GM18499 (cell line): ENCODE data around the gene SRMS.
A peak's percentile ranks its signal among the peaks of the same experiment; 100 is the strongest.

Experiments used
- ATAC-seq: cut with Tn5 transposase; IDR thresholded peaks from one replicate; pipeline ENCODE4 v1.9.1; 2021; ENCODE audit warnings: moderate number of reproducible peaks; ENCODE audit not compliant: insufficient read depth, unreplicated experiment

Gene SRMS

DNA sequence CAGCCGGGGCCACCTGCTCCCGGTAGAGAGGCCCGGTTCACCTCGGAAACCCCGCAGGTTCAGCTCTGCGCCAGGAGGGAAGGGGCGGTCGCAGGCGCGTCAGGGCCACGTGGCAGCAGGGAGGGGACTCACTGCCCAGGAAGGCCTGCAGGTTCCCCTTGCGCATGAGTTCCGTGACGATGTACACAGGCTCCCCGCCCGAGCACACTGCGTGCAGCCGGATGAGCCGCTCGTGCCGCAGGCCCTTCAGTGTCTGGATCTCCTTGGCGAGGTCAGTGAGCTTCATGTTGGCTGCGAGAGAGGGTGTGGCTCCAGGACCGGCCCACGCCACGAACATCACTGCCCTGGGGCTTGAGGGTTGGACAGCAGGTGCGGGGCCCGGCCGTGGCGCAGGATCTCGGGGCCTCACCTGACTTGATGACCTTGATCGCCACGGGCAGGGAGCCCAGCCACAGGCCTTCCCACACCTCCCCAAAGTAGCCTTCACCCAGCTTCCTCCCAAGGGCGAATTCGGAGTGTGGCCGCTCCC lies 5.5 kb downstream of the SRMS start:
- ATAC-seq: no peak

DNA sequence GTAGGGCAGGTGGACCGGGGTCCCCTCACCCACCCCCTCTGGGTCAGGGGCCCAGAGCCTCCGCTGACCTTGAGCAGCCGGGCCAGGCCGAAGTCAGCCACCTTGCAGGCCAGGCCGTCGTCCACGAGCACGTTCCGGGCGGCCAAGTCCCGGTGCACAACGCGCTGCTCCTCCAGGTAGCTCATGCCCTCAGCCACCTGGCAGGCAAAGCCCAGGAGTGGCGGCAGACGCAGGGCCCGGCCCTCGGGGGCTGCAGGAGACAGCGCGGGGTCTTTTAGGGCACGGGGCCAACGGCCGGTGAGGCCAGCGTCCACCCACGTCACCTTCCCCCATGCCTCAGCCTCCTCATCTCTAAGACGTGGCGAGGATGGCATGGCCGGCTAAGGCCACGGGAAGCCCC lies 6.2 kb downstream of the SRMS start:
- ATAC-seq: no peak

DNA sequence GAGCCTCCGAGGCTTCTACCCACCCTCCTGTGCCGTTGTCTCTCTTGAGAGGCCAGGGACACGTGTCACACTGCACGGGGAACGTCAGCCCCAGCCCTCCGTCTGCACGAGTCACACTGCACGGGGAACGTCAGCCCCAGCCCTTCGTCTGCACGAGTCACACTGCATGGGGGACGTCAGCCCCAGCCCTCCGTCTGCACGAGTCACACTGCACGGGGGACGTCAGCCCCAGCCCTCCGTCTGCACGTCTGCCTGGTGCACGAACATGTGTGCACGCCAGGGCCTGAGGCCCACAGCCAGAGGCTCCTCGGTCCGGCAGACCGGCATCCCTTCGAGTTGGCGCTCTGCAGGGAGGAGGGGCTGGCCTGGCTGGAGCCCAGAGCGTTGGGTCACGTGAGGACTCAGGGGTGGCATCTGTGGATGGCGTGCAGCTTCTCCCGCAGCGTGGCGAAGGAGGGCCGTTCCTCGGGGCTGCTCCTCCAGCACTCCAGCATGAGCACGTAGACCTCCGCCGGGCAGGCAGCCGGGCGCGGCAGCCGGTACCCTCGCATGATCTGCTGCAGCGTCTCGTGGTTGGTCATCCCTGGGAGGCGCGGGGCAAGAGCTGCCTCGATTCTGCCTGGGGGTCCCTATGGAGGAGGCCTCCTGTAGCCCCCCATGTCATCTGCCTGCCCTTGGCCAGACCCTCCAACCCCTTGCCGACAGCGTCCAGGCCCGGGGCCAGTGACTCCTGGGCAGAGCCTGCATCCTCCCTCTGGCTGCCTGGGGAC lies 6.9 kb downstream of the SRMS start:
- no peak for ATAC-seq

DNA sequence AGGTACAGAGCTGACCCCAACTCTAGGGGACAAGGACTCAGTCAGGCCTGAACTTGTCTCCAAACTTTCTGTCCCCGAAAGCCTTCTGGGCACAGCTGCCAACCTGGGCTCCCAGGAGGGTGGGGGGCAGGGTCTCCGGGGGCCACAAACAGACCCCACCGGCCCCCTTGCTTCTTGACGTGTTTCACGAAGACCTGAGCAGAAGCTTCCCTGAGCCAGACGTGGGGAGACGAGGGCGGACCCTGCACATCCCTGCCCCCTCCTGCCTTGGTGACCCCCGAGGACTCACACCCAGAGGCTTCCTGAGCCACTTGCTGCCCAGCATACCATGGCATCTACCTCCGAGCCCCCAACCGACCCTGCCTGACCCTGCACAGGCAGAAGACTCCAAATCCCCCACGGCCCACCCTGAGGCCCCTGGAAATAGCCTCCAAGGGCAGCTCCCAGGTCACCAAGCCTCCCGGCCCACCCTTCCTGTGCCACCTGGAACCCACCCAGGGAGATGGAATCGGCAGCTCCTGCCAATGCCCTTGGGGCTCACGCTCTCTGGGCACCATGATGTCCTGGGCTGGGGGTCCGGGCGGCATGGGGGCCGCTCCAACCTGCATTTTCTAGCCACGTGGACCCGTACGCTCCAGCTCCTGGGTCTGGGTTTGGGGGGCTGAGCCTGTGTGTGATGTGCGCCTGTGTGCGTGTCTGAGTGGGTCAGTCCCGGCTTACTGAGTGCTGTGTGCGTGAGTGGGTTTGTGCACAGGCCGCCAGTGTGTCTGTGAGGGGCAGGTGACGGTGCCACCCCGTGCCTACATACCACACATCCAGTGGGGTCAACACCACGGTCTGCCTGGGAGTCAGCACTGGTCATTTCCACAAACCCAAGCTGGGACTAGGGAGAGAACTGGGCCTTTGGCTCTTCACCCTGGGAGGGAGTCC lies 7.8 kb downstream of the SRMS start:
- ATAC-seq: no peak

DNA sequence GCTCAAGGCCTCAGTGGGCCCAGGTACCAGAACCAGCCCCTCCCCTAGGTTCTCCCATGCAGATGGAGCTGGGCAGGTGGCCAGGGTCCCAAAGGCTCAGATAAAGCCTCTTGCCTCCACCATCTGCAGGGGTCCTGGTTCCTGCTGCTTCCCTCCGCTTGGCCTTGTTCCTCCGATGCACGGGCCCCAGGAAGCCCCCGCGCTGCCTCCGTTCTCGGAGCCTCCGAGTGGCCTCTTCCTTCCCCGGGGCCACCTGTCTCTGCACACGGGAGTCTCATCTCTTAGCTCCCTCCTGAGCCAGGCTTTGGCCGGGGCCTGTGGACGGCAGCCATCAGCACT lies 8.5 kb downstream of the SRMS start:
- no peak for ATAC-seq

DNA sequence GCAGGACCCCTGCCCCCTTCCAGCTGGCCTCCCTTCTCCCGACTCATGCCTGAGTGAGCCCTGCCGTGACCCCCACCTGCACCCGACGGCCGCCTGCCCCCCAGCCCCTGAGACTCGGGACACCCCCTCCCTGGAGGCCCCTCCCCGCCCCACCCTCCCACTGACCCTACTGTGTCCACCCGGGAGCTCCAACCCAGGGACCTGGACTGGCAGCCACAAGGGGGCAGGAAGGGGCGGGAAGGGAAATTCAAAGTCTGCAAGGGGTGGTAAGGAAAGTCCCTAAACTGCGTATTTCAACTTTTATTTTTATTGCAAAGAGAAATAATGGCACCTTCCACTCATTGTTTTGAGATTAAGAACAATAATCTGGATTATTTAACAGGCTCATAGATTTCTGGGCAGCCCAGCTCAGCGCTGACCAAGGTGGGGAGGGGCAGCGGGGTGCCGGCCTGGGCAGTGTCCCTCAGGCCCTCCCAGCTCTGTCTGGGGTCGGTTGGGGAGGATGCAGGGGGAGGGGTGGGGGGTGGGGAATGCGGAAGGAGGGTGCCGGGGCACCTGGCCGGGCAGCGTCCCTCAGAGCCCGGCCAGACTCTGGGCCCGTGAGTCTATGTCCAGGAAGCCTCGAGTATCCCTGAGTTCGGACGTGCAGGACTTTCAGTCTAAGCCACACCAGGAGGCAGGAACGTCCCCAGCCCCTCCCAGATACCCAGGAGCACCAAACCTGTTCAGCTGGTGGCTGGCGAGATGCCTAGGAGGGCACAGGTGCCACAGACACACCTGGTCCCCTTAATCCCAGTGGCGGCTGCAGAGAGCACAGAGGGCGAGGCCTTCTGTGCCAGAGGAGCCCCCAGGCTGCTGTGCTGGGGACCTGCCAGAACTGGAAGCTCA lies 9.1 kb downstream of the SRMS start:
- no peak for ATAC-seq

DNA sequence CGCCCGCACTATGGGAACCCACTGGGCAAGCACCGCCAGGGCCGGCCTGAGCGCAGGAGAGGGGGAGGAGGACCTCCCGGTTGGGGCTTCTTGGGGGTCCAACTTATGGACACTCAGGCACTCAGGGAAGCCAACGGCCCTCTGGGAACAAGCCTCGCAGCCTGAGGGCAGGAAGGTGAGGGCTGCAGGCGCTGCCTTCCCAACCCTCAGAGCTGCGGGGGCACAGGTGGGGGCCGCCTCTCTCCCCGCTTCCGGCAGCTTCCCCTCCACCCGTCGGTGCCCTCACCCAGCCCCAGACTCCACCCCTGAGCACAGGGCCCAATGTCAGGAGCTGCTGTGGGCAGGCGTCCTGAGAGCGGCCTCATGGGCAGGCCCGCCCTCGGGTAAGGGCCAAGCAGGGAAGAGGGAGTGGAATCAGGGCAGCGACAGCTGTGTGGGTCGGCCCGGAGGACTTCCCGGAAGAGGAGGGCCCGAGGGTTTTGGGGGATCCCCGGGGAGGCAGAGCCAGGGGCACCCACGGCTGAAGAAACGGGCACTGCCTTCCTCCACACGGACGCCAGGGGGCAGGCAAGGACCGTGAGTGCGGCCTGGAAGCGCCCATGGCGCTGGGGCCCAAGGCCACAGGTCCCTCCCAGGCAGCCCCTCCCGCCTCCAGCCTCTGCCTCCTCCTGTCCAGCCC lies 9.9 kb downstream of the SRMS start:
- peak; percentile 57 for ATAC-seq

DNA sequence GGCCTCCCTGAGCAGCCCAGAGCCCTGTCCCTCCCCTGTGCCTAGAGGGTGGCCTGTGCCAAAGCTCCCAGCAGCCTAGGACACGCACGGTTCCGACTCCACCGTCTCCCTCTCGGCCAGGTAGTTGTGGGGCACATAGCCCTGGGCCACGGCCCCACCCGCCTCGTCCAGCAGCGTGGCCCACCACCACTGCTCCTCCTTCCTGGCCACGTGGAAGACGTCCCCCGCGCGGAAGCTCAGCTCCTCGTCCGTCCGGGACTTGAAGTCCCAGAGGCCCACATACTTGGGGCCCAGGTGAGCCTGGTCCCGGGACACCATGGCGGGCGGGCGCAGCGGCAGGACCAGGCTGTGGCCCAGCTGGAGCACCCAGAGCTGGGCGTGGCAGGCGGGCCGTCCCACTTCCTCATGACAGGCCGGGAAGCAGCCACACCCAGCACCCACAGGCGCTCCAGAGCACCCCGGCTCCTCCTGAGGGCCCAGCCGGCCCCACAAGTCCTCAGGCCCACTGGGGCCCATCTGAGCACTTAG lies 10.5 kb downstream of the SRMS start, which contains the start of gene PTK6:
PTK6 (minus strand) TSS at position 380 of the 528 bp plus-strand sequence; CDS start at position 318, 62 bp downstream.
- no peak for ATAC-seq

DNA sequence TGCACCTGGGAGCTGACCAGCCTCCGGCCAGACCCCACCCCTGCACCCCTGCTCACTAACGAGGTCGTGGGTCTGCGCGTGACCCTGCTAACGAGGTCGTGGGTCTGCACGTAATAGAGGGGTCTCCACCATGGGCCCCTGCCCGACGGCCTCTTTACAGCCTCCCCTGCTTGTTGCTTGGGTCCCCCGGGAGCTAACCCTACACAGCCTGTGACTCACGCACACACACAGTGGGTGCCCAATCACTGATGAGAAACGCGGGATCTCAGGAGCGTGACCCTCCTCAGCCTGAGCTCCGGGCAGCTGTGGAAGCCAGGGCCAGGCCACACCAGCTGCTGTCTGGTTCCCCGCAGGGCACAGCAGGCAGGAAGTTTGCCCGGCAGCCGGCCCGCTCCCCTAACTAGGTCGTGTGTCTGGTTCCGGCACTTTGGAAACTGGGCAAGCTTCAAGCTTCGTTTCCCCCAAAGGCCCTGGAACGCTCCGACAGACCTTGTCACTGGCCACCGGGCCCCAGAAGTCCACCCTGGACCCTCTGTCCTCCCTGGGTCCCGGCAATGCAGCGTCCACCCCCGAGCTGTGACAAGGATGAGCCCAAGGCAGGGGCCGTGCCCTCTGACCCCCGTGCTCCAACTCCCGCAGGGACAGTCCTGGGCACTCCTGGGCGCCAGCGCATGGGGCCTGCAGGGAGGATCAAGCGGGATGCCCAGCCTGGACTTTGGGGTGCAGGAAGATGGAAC lies 11.1 kb downstream of the SRMS start:
- ATAC-seq: no peak

DNA sequence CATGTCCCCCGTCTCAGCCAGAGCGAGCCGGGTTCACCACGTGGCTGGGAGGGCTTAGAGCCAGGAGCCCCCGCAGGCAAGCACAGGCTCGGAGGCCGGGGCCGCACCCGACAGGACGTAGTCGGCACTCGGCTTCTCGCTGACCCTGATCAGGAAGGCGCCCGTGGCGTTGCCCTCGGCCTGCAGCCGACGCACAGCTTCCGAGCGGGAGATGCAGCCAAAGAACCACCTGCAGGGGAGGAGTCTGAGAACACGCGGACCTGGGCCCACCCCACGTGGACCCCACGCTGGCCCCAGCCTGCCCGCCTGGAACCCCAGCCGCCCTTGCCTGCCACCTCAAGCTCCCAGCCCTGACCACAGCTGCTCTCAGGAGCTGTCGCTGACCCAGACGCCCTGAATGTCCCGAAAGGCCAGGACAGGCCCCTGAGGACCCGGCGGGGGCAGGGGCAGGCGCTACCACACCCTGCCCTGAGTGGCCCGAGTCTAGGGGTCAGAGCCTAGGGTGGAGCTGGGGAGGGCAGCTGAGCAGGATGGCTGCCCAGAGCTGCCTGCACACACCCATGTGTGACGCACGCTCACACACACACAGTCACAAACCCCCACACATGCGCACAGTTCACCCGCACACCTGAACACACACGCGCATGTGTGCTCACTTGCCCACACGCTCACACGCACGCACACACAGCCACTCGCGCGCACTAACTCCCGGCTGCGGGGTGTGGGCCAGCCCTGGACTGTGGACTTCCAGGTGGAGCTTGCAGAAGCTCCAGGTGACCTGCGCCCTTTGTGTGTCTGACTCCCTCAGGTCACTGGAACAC lies 12.5 kb downstream of the SRMS start:
- no peak for ATAC-seq

DNA sequence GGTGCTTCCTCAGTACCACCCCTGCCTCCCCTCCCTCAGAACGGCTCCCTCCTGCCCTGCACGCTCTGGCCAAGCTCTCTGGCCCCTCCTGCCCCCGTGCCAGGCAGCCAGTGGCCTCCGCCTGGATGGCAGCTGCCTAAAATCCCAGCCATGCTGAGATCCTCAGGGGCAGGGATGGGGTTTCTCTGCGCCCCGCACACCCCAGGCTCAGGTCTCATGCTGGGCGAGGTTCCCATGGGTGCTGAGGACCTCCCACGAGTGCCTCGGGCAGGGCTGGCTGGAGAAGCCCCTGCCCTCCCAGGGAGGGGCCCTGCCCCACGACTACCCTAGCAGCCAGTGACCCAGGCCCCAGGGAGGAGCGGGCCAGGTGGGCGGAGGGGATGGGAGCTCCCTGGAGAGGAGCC lies 13.1 kb downstream of the SRMS start:
- no peak for ATAC-seq

DNA sequence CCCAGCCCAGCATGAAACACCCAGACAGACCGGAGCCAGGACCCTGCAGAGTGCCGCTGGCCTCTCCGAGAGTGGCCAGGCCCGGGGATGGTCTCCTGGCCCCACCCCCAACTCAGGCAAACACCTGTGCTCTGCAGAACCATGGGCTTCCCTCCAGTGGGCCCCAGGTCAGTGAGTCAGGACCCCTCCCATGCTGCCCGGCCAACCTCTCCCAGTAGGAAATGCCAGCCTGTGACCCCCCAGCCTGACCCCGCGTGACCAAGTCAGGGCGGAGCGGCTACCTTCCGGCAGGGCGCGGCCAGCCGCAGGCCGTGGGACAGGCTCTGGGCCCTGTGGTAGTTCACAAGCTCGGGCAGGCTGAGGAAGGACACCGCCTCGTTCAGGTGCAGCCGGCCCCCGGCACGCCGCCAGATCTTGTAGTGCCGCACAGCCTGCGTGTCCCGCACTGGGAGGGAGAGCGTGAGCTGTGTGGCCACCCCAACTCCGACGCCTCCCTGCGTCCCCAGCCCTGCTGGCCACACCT lies 13.6 kb downstream of the SRMS start:
- ATAC-seq: no peak

DNA sequence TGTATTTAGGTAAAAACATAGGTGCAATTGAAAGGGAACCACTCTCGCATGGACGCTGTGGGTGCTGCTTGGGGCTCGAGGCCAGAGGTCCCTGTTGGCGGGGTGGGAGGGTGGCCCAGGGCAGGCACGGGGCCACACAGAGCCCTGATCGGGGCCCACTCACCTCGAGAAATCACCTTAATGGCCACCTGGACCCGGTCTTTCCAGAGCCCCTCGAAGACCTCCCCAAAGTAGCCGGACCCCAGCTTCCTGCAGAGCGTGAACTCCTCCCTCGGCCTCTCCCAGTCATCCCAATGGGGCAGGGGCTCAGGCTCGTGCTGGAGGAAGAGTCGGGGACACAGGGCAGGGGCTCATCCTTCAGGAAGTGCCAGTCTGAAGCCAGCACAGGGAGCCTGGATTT lies 14.2 kb downstream of the SRMS start:
- ATAC-seq: no peak

DNA sequence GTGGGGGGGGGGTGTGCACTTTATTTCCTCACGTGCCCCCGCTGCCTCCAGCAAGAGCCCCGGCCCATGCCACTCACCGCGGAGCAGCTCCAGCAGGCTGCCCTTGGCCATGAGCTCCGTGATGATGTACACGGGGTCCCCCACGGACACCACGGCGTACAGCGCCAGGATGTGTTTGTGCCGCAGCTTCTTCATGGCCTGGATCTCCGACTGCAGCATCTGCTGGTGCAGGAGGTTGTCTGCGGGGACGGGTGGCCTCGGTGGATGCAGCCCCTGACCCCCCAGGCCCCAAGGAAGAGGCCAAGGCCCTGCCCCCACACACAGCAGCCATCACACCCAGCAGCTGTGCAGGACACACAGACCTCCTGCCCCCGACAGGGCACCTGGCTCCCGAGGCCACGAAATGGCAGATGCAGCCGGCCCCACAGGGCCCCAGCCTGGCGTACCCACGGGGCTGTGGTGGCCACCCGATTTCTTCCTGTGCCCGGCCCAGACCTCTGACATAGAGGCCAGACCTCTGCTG lies 15.0 kb downstream of the SRMS start:
- ATAC-seq: no peak

DNA sequence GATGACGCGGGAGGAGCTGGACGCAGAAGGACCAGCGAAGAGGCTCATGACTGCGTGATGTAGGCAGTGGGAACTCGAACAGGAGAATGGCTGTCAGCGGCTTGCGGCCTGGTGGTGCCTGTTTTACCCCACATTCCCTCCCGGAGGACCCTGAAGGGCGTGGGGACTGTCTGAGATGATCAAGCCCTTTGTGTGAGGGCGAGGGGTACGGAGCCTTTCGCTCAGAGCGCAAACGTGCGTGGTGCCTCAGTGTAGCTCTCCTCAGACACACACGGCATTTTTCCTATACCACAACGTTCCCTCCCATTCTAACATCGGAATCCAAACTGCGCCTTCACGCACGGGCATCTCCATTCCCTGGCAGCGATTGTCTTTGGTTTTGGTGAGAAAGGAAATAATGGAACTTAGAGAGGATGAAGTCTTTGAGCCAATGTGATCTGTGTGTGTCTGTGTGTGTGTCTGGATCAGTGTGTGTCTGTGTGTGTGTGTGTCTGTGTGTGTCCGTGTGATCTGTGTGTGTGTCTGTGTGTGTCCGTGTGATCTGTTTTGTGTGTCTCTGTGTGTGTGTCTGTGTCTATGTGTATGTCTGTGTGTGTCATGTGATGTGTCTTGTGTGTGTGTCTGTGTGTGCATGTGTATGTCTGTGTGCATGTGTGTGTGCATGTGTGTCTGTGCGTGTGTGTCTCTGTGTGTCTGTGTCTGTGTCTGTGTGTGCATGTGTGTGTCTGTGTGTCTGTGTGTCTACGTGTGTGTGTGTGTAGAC lies 15.7 kb downstream of the SRMS start:
- no peak for ATAC-seq

DNA sequence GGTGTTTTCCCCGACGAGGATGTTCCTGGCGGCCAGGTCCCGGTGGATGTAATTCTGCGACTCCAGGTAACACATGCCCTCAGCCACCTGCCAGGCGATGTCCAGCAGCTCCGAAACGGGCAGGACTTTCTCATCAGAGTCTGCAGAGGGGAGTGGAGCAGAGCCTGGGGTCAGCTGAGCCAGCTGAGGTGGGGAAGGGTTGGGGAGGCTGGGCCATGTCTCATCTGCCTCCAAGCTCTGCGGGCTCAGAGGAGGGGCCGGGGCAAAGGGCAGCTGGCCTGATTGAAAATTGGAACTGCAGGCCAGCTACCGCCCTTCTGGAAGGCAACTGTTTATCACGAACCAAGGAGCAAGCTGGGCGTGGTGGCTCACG lies 16.8 kb downstream of the SRMS start:
- no peak for ATAC-seq
